Stimulated activated naive CD8-positive, alpha-beta T cell treated with anti-CD3 and anti-CD28 coated beads, Interleukin-15, amount 100 ng/mL, for 72 hours (primary cell): Measurements from ENCODE around the gene KIAA1958.
A peak's percentile ranks its signal among the peaks of the same experiment; 100 is the strongest.
"Not testable (repeated sequence)": the region's sequence is repeated elsewhere in the genome, so short reads cannot be mapped to it uniquely, and the experiment has no call there.

Experiments
- ATAC-seq: fragments of 150-1000 bp; cut with Tn5 transposase; 2 replicates; pipeline ENCODE4 v1.10.0; 2021; ENCODE audit warnings: mild to moderate bottlenecking, moderate library complexity
- DNase-seq, 2 donors: peaks; one replicate each; pipeline ENCODE4 v3.0.0; 2021 to 2022
- H3K27ac Mint-ChIP-seq, 2 donors: one replicate each; pipeline ENCODE4 v1.8.0; 2022; ENCODE audit warnings: mild to moderate bottlenecking in 2 of 2, mixed read lengths in 2 of 2, moderate library complexity in 2 of 2
- H3K27me3 Mint-ChIP-seq: one replicate; pipeline ENCODE4 v1.8.0; 2022; ENCODE audit warnings: mixed read lengths
- H3K4me1 Mint-ChIP-seq: one replicate; pipeline ENCODE4 v1.8.0; 2022; ENCODE audit warnings: mild to moderate bottlenecking, mixed read lengths
- H3K4me3 Mint-ChIP-seq, 2 donors: one replicate each; pipeline ENCODE4 v1.8.0; 2022; ENCODE audit warnings: mild to moderate bottlenecking in 2 of 2, mixed read lengths in 2 of 2, moderate library complexity in 1 of 2
- H3K9me3 Mint-ChIP-seq, 2 donors: one replicate each; pipeline ENCODE4 v1.8.0; 2022; ENCODE audit warnings: mixed read lengths in 2 of 2

The KIAA1958 gene

GRCh38 chr9:112669326-112669725 lies 182.7 kb downstream of the KIAA1958 start:
- DNase-seq (no peak), ATAC-seq (no peak)
- Mint-ChIP-seq H3K4me3 (no peak overlapping the region), H3K27me3 (no peaks in the 10 kb centered on the region), H3K27ac (no peak overlapping the region), H3K4me1 (no peaks in the 10 kb centered on the region), H3K9me3 (no peaks in the 10 kb centered on the region)

GRCh38 chr9:112670991-112671625 lies 184.5 kb downstream of the KIAA1958 start:
- H3K9me3 Mint-ChIP-seq, result no peaks in the 10 kb centered on the region
- ATAC-seq (no peak), DNase-seq (no peak)
- no peaks in the 10 kb centered on the region for H3K4me1 Mint-ChIP-seq
- no peaks in the 10 kb centered on the region for H3K27me3 Mint-ChIP-seq
- no peak overlapping the region for H3K4me3 Mint-ChIP-seq
- no peak overlapping the region for H3K27ac Mint-ChIP-seq

GRCh38 chr9:112673221-112673620 lies 186.6 kb downstream of the KIAA1958 start:
- H3K9me3 Mint-ChIP-seq, result peaks cover 10 to 14% of the 10 kb centered on the region in 2 donors
- not testable (repeated sequence) for H3K27me3 Mint-ChIP-seq, H3K27ac Mint-ChIP-seq, ATAC-seq, H3K4me1 Mint-ChIP-seq, H3K4me3 Mint-ChIP-seq, DNase-seq

- DNase-seq (no peak), ATAC-seq (no peak)
- Mint-ChIP-seq H3K4me3 (no peak overlapping the region), H3K4me1 (peaks cover 1% of the 10 kb centered on the region), H3K27me3 (no peaks in the 10 kb centered on the region), H3K27ac (no peak overlapping the region), H3K9me3 (peaks cover 17 to 25% of the 10 kb centered on the region in 2 donors)
These were observed 190.4 kb downstream of the KIAA1958 start for GRCh38 chr9:112677040-112677439.

GRCh38 chr9:112680731-112681402 lies 194.2 kb downstream of the KIAA1958 start:
- ATAC-seq (no peak), DNase-seq (no peak)
- no peak overlapping the region for H3K27ac Mint-ChIP-seq
- no peak overlapping the region for H3K4me3 Mint-ChIP-seq
- no peaks in the 10 kb centered on the region for H3K27me3 Mint-ChIP-seq
- H3K9me3 Mint-ChIP-seq, result peaks cover 17 to 25% of the 10 kb centered on the region in 2 donors
- peaks cover 13% of the 10 kb centered on the region for H3K4me1 Mint-ChIP-seq

GRCh38 chr9:112689161-112689740 lies 202.6 kb downstream of the KIAA1958 start:
- Mint-ChIP-seq H3K9me3 (no peaks in the 10 kb centered on the region), H3K27ac (no peak overlapping the region), H3K27me3 (no peaks in the 10 kb centered on the region), H3K4me3 (no peak overlapping the region), H3K4me1 (no peaks in the 10 kb centered on the region)
- ATAC-seq, result no peak
- DNase-seq, result no peak

GRCh38 chr9:112694706-112695555 lies 208.3 kb downstream of the KIAA1958 start:
- Mint-ChIP-seq H3K4me3 (no peak overlapping the region), H3K27me3 (no peaks in the 10 kb centered on the region), H3K9me3 (no peaks in the 10 kb centered on the region), H3K4me1 (peaks cover 18% of the 10 kb centered on the region), H3K27ac (no peak overlapping the region)
- no peak for ATAC-seq
- DNase-seq, result no peak

GRCh38 chr9:112696461-112696860 lies 209.8 kb downstream of the KIAA1958 start:
- DNase-seq, result no peak
- no peak overlapping the region for H3K4me3 Mint-ChIP-seq
- H3K27ac Mint-ChIP-seq, result peak overlapping the region in 1 of 2 donors; percentile 81
- peaks cover 23% of the 10 kb centered on the region for H3K4me1 Mint-ChIP-seq
- no peaks in the 10 kb centered on the region for H3K9me3 Mint-ChIP-seq
- no peaks in the 10 kb centered on the region for H3K27me3 Mint-ChIP-seq
- ATAC-seq, result no peak

GRCh38 chr9:112699230-112699629 lies 212.6 kb downstream of the KIAA1958 start:
- no peak overlapping the region for H3K4me3 Mint-ChIP-seq
- peaks cover 23% of the 10 kb centered on the region for H3K4me1 Mint-ChIP-seq
- no peaks in the 10 kb centered on the region for H3K27me3 Mint-ChIP-seq
- ATAC-seq, result peak; percentile 80
- H3K27ac Mint-ChIP-seq, result peak overlapping the region in 1 of 2 donors; percentile 65
- peak in 1 of 2 donors; percentile 26 for DNase-seq
- H3K9me3 Mint-ChIP-seq, result no peaks in the 10 kb centered on the region

GRCh38 chr9:112700085-112700484 lies 213.5 kb downstream of the KIAA1958 start:
- peaks cover 23% of the 10 kb centered on the region for H3K4me1 Mint-ChIP-seq
- H3K4me3 Mint-ChIP-seq, result no peak overlapping the region
- peak overlapping the region in 1 of 2 donors; percentile 40 for H3K27ac Mint-ChIP-seq
- ATAC-seq, result peak; percentile 49
- H3K9me3 Mint-ChIP-seq, result no peaks in the 10 kb centered on the region
- no peaks in the 10 kb centered on the region for H3K27me3 Mint-ChIP-seq
- no peak for DNase-seq

GRCh38 chr9:112703304-112703703 lies 216.7 kb downstream of the KIAA1958 start:
- Mint-ChIP-seq H3K27me3 (no peaks in the 10 kb centered on the region), H3K9me3 (no peaks in the 10 kb centered on the region), H3K27ac (no peak overlapping the region), H3K4me1 (peaks cover 29% of the 10 kb centered on the region), H3K4me3 (no peak overlapping the region)
- no peak for DNase-seq
- ATAC-seq, result no peak

- Mint-ChIP-seq H3K9me3 (no peaks in the 10 kb centered on the region), H3K4me3 (no peak overlapping the region), H3K4me1 (peaks cover 32% of the 10 kb centered on the region), H3K27ac (no peak overlapping the region), H3K27me3 (no peaks in the 10 kb centered on the region)
- no peak for ATAC-seq
- no peak for DNase-seq
These were observed 219.3 kb downstream of the KIAA1958 start for GRCh38 chr9:112705768-112706427.

- H3K27me3 Mint-ChIP-seq, result no peaks in the 10 kb centered on the region
- DNase-seq, result no peak
- no peaks in the 10 kb centered on the region for H3K9me3 Mint-ChIP-seq
- H3K4me1 Mint-ChIP-seq, result peaks cover 50% of the 10 kb centered on the region
- ATAC-seq, result no peak
- H3K27ac Mint-ChIP-seq, result no peak overlapping the region
- no peak overlapping the region for H3K4me3 Mint-ChIP-seq
These were observed 224.5 kb downstream of the KIAA1958 start for GRCh38 chr9:112711050-112711689.

GRCh38 chr9:112712678-112713077 lies 226.1 kb downstream of the KIAA1958 start:
- Mint-ChIP-seq H3K9me3 (no peaks in the 10 kb centered on the region), H3K27me3 (no peaks in the 10 kb centered on the region), H3K4me3 (no peak overlapping the region), H3K4me1 (peaks cover 52% of the 10 kb centered on the region), H3K27ac (no peak overlapping the region)
- ATAC-seq (no peak), DNase-seq (no peak)
